ENCODE measurements around the gene TCF20. TPM values are rescaled to one million over a fixed set of nuclear protein-coding genes. Genes with fewer than 3 reads are reported as not detected.

TCF20 gene
- total and polyA plus RNA-seq, 2 donors (not counting 1 experiment from before 2014, with no cell fraction given): 16.4 to 81.3 TPM

DNA sequence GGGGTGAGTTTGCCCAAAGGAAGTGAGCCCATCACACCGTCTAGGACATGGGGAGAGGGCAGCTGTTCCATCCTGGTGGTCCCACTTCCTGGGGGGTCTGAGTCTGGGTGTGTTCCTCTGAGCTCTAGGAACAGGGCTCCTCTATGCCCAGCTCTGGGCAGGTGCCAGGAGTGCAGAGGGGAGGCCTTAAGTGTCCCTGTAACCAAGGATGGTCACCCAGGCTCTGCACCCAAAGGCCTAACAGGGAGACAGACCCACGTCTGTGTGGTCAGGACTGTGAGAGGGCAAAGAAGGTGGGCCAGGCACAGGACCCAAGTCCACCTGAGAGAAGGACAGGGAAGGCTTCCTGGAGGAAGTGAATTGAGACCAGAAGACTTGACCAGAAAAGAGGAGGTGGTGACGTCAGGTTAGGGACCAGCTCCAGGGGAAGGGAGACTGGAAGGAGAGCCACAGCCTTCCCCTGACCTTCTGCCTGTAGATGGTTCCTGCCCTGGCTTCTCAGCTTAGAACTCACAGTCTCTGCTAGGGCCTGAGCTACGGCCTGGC, 11.3 kb upstream of the TCF20 start:
- DNase-seq: no peak
- Histone ChIP-seq H3K36me3 (replicated peaks in 1 of 2; ENCODE audit: control extremely low read depth in 1 of 2, control insufficient read depth in 1 of 2, extremely low read depth in 1 of 2, insufficient read depth in 2 of 2, low read length in 1 of 2) (no peaks in the 10 kb centered on the region), H3K27ac (ENCODE audit: low read length in 2 of 2) (no peak overlapping the region), H3K79me2 (ENCODE audit: control insufficient read depth, insufficient read depth, low read length) (peaks cover 11% of the 10 kb centered on the region), H3K4me3 (ENCODE audit: control extremely low read depth in 1 of 5, extremely low read depth in 1 of 5, insufficient read depth in 1 of 5, low read depth in 2 of 5, low read length in 4 of 5) (no peak overlapping the region), H4K20me1 (ENCODE audit: control insufficient read depth, insufficient read depth, low read length, poor library complexity, severe bottlenecking) (peaks cover 20% of the 10 kb centered on the region), H3K4me2 (replicated peaks; ENCODE audit: low read depth, low read length, poor library complexity, severe bottlenecking) (no peak overlapping the region), H3K27me3 (replicated peaks in 1 of 4; ENCODE audit: control extremely low read depth in 1 of 4, control insufficient read depth in 3 of 4, insufficient read depth in 4 of 4, low read length in 3 of 4) (peaks cover 0 to 34% (median 14%) of the 10 kb centered on the region in 4 experiments), H3K4me1 (ENCODE audit: control insufficient read depth in 2 of 2, insufficient read depth in 2 of 2, low read length in 2 of 2) (peaks cover 36 to 41% of the 10 kb centered on the region in 2 donors), H2AFZ (ENCODE audit: insufficient read depth, low read depth, low read length, poor library complexity, severe bottlenecking) (no peak overlapping the region), H3K9ac (ENCODE audit: low read length) (no peak overlapping the region), H3K9me3 (ENCODE audit: control extremely low read depth in 1 of 3, control insufficient read depth in 2 of 3, insufficient read depth in 1 of 3, low read length in 2 of 3) (peaks cover 0 to 5% (median 0%) of the 10 kb centered on the region in 3 donors)
- Mint-ChIP-seq H3K27me3 (peaks cover 17% of the 10 kb centered on the region), H3K9me3 (ENCODE audit: insufficient read depth) (no peaks in the 10 kb centered on the region), H3K4me1 (peaks cover 28% of the 10 kb centered on the region), H3K4me3 (no peak overlapping the region), H3K27ac (no peak overlapping the region)
- intact Hi-C loops (cut with micrococcal nuclease): no loop called here
- no peak for TF ChIP-seq EZH2 (IDR thresholded peaks at IDR 0.05; ENCODE audit: borderline replicate concordance, insufficient read depth, low read depth, low read length, poor library complexity, severe bottlenecking)
- TF ChIP-seq, protein P1, sequence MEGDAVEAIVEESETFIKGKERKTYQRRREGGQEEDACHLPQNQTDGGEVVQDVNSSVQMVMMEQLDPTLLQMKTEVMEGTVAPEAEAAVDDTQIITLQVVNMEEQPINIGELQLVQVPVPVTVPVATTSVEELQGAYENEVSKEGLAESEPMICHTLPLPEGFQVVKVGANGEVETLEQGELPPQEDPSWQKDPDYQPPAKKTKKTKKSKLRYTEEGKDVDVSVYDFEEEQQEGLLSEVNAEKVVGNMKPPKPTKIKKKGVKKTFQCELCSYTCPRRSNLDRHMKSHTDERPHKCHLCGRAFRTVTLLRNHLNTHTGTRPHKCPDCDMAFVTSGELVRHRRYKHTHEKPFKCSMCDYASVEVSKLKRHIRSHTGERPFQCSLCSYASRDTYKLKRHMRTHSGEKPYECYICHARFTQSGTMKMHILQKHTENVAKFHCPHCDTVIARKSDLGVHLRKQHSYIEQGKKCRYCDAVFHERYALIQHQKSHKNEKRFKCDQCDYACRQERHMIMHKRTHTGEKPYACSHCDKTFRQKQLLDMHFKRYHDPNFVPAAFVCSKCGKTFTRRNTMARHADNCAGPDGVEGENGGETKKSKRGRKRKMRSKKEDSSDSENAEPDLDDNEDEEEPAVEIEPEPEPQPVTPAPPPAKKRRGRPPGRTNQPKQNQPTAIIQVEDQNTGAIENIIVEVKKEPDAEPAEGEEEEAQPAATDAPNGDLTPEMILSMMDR (IDR thresholded peaks at IDR 0.05): no peak
- ChIA-PET POLR2A (no interaction called here), CTCF (no interaction called here)
- ATAC-seq (ENCODE audit: low read depth): no peak
- WGBS (ENCODE audit: insufficient coverage): 87% methylated on average over 4 of the region's 4 CpGs

DNA sequence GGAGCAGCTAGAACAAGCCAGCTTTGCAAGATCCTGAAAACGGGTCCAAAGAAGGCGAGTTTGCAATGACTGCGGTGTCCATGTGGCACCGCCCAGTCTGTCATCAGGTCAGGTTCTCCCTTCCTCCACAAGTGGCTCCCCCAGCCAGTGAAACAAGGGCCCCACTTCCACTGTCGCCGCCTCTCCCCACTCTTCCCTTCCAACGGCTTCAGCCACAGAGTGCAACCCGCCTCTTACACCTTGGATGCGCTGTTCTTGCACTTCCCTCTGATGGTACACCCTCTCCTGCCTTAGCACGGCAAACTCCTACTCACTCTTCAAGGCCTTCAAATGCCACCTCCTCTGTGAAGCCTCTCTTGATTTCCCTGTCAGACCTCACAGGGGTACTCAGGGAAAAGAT, 10.8 kb upstream of the TCF20 start:
- Histone ChIP-seq H3K9ac (ENCODE audit: low read length) (no peak overlapping the region), H4K20me1 (ENCODE audit: control insufficient read depth, insufficient read depth, low read length, poor library complexity, severe bottlenecking) (peaks cover 20% of the 10 kb centered on the region), H3K79me2 (ENCODE audit: control insufficient read depth, insufficient read depth, low read length) (peaks cover 11% of the 10 kb centered on the region), H3K27me3 (replicated peaks in 1 of 4; ENCODE audit: control extremely low read depth in 1 of 4, control insufficient read depth in 3 of 4, insufficient read depth in 4 of 4, low read length in 3 of 4) (peaks cover 0 to 34% (median 14%) of the 10 kb centered on the region in 4 experiments), H3K27ac (ENCODE audit: low read length in 2 of 2) (no peak overlapping the region), H3K4me3 (ENCODE audit: control extremely low read depth in 1 of 5, extremely low read depth in 1 of 5, insufficient read depth in 1 of 5, low read depth in 2 of 5, low read length in 4 of 5) (no peak overlapping the region), H3K36me3 (replicated peaks in 1 of 2; ENCODE audit: control extremely low read depth in 1 of 2, control insufficient read depth in 1 of 2, extremely low read depth in 1 of 2, insufficient read depth in 2 of 2, low read length in 1 of 2) (no peaks in the 10 kb centered on the region), H3K4me1 (ENCODE audit: control insufficient read depth in 2 of 2, insufficient read depth in 2 of 2, low read length in 2 of 2) (peaks cover 31 to 36% of the 10 kb centered on the region in 2 donors), H3K4me2 (replicated peaks; ENCODE audit: low read depth, low read length, poor library complexity, severe bottlenecking) (no peak overlapping the region), H2AFZ (ENCODE audit: insufficient read depth, low read depth, low read length, poor library complexity, severe bottlenecking) (no peak overlapping the region), H3K9me3 (ENCODE audit: control extremely low read depth in 1 of 3, control insufficient read depth in 2 of 3, insufficient read depth in 1 of 3, low read length in 2 of 3) (peaks cover 0 to 5% (median 0%) of the 10 kb centered on the region in 3 donors)
- Mint-ChIP-seq H3K4me3 (no peak overlapping the region), H3K27ac (no peak overlapping the region), H3K4me1 (peaks cover 23% of the 10 kb centered on the region), H3K9me3 (ENCODE audit: insufficient read depth) (no peaks in the 10 kb centered on the region), H3K27me3 (peaks cover 17% of the 10 kb centered on the region)
- no peak for TF ChIP-seq EZH2 (IDR thresholded peaks at IDR 0.05; ENCODE audit: borderline replicate concordance, insufficient read depth, low read depth, low read length, poor library complexity, severe bottlenecking)
- TF ChIP-seq, protein P1 (IDR thresholded peaks at IDR 0.05): no peak
- POLR2A ChIA-PET: no interaction called here
- WGBS (ENCODE audit: insufficient coverage): 93% methylated on average over 9 of the region's 10 CpGs
- CTCF ChIA-PET: no interaction called here
- ATAC-seq (ENCODE audit: low read depth) (no peak), DNase-seq (no peak)
- intact Hi-C loops (cut with micrococcal nuclease): no loop called here

Data from B cell (primary cell).